ENCODE measurements around the gene TMEM171. TPM values are rescaled to one million over a fixed set of nuclear protein-coding genes. Genes with fewer than 3 reads are reported as not detected.

Gene TMEM171
- total RNA-seq, 1 experiment from 2014 or later: 20.8 TPM

GRCh38 chr5:73115399-73116051, 4.8 kb upstream of the TMEM171 start:
- CTCF ChIA-PET: interaction anchor here (0.8 to 1.8 kb wide), 6 partner anchors 19 to 101 kb away, joined by 3 to 6 read pairs (median 4); no protein-coding TSS in a partner anchor

GRCh38 chr5:73116506-73116905, 3.9 kb upstream of the TMEM171 start:
- Mint-ChIP-seq H3K4me3 (ENCODE audit: low read depth, unreplicated experiment) (no peak overlapping the region), H3K4me1 (ENCODE audit: low read depth, unreplicated experiment) (peaks cover 81% of the 10 kb centered on the region), H3K36me3 (ENCODE audit: insufficient read depth, unreplicated experiment) (peaks cover 30% of the 10 kb centered on the region), H3K27me3 (ENCODE audit: unreplicated experiment) (no peaks in the 10 kb centered on the region), H3K9me3 (ENCODE audit: low read depth, unreplicated experiment) (peaks cover 9% of the 10 kb centered on the region), H3K27ac (ENCODE audit: unreplicated experiment) (no peak overlapping the region)
- TF ChIP-seq CTCF (IDR thresholded peaks at IDR 0.05; ENCODE audit: unreplicated experiment): no peak
- CTCF ChIA-PET: interaction anchor here (1.0 to 1.8 kb wide), 2 partner anchors 20 to 100 kb away, joined by 3 to 5 read pairs; no protein-coding TSS in a partner anchor
- no TSS peak for BruUV-seq (replicated peaks)
- DNase-seq: no peak
- intact Hi-C loops (cut with micrococcal nuclease; ENCODE audit: unreplicated experiment): loop anchor here (5.0 to 10.0 kb wide), 2 partner anchors 34 to 178 kb away; no protein-coding TSS in a partner anchor

More at GRCh38 chr5:73115399-73116051, 4.8 kb upstream of the TMEM171 start:
- no TSS peak for BruUV-seq (replicated peaks)
- TF ChIP-seq CTCF (IDR thresholded peaks at IDR 0.05; ENCODE audit: unreplicated experiment): no peak
- Mint-ChIP-seq H3K36me3 (ENCODE audit: insufficient read depth, unreplicated experiment) (peaks cover 20% of the 10 kb centered on the region), H3K27me3 (ENCODE audit: unreplicated experiment) (no peaks in the 10 kb centered on the region), H3K27ac (ENCODE audit: unreplicated experiment) (no peak overlapping the region), H3K4me3 (ENCODE audit: low read depth, unreplicated experiment) (no peak overlapping the region), H3K4me1 (ENCODE audit: low read depth, unreplicated experiment) (peaks cover 76% of the 10 kb centered on the region), H3K9me3 (ENCODE audit: low read depth, unreplicated experiment) (peaks cover 9% of the 10 kb centered on the region)
- intact Hi-C loops (cut with micrococcal nuclease; ENCODE audit: unreplicated experiment): loop anchor here (5.0 to 10.0 kb wide), 2 partner anchors 33 to 179 kb away; no protein-coding TSS in a partner anchor
- no peak for DNase-seq

- intact Hi-C loops (cut with micrococcal nuclease; ENCODE audit: unreplicated experiment): loop anchor here (5.0 to 10.0 kb wide), 2 partner anchors 35 to 178 kb away; no protein-coding TSS in a partner anchor
- Mint-ChIP-seq H3K27me3 (ENCODE audit: unreplicated experiment) (no peaks in the 10 kb centered on the region), H3K4me3 (ENCODE audit: low read depth, unreplicated experiment) (no peak overlapping the region), H3K27ac (ENCODE audit: unreplicated experiment) (no peak overlapping the region), H3K36me3 (ENCODE audit: insufficient read depth, unreplicated experiment) (peaks cover 36% of the 10 kb centered on the region), H3K4me1 (ENCODE audit: low read depth, unreplicated experiment) (peaks cover 85% of the 10 kb centered on the region), H3K9me3 (ENCODE audit: low read depth, unreplicated experiment) (peaks cover 9% of the 10 kb centered on the region)
- no TSS peak for BruUV-seq (replicated peaks)
- CTCF ChIA-PET: no interaction called here
- DNase-seq: no peak
- no peak for TF ChIP-seq CTCF (IDR thresholded peaks at IDR 0.05; ENCODE audit: unreplicated experiment)
Measured at GRCh38 chr5:73117088-73117740, 3.2 kb upstream of the TMEM171 start.

- intact Hi-C loops (cut with micrococcal nuclease; ENCODE audit: unreplicated experiment): loop anchor here (5.0 to 10.0 kb wide), 2 partner anchors 36 to 176 kb away; no protein-coding TSS in a partner anchor
- peak; percentile 43 for DNase-seq
- no peak for TF ChIP-seq CTCF (IDR thresholded peaks at IDR 0.05; ENCODE audit: unreplicated experiment)
- peaks cover 41% of the 10 kb centered on the region for H3K36me3 Mint-ChIP-seq (ENCODE audit: insufficient read depth, unreplicated experiment)
- peak overlapping the region; percentile 92 for H3K27ac Mint-ChIP-seq (ENCODE audit: unreplicated experiment)
- CTCF ChIA-PET: interaction anchor here (0.6 kb wide), 1 partner anchor 83 kb away, joined by 6 read pairs; no protein-coding TSS in a partner anchor
- H3K4me3 Mint-ChIP-seq (ENCODE audit: low read depth, unreplicated experiment): peak overlapping the region; percentile 81
- BruUV-seq (replicated peaks): no TSS peak
- no peaks in the 10 kb centered on the region for H3K27me3 Mint-ChIP-seq (ENCODE audit: unreplicated experiment)
- H3K4me1 Mint-ChIP-seq (ENCODE audit: low read depth, unreplicated experiment): peaks cover 80% of the 10 kb centered on the region
- peaks cover 5% of the 10 kb centered on the region for H3K9me3 Mint-ChIP-seq (ENCODE audit: low read depth, unreplicated experiment)
Measured at GRCh38 chr5:73118391-73118973, 1.9 kb upstream of the TMEM171 start.
